GM19035 (cell line): ENCODE data around the gene SNX1.
"Not testable (repeated sequence)": the region's sequence is repeated elsewhere in the genome, so short reads cannot be mapped to it uniquely, and the experiment has no call there.

Source experiments
- ATAC-seq: cut with Tn5 transposase; IDR thresholded peaks from one replicate; pipeline ENCODE4 v1.9.1; 2021; ENCODE audit not compliant: unreplicated experiment

Gene SNX1

DNA sequence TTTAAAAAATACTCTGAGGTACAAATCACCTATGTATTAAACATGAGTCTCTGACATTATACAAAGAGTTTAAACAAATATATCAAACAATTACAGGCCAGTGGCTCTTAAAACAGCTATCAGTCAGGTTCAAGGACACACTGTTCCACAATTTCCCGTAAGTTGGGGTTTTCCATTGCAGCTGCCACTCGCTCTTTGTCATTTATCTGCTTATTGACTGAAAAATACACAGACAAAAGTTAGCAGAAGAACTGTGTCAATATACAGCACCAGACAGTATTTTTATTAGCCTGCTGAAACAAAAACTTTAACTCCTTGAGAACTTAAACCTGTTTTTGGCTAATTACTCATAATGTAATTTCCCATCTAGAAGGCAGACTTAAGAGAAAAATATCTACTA is 23.0 kb upstream of the SNX1 start:
- no peak for ATAC-seq

DNA sequence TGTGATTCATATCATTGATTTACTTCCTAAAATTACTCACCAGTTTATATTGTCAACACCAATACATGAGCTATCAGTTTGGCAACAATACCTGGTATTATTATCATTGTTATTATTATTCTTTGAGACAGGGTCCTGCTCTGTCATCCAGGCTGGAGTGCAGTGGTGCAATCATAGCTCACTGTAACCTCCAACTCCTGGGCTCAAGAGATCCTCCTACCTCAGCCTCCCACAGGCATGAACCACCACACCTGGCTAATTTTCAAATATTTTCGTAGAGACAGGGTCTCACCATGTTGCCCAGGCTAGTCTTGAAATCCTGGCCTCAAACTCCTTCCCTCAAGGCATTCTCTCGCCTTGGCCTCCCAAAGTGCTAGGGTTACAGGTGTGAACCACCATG is 22.3 kb upstream of the SNX1 start:
- not testable (repeated sequence) for ATAC-seq

GRCh38 chr15:64082757-64083156 is 13.0 kb upstream of the SNX1 start:
- no peak for ATAC-seq

DNA sequence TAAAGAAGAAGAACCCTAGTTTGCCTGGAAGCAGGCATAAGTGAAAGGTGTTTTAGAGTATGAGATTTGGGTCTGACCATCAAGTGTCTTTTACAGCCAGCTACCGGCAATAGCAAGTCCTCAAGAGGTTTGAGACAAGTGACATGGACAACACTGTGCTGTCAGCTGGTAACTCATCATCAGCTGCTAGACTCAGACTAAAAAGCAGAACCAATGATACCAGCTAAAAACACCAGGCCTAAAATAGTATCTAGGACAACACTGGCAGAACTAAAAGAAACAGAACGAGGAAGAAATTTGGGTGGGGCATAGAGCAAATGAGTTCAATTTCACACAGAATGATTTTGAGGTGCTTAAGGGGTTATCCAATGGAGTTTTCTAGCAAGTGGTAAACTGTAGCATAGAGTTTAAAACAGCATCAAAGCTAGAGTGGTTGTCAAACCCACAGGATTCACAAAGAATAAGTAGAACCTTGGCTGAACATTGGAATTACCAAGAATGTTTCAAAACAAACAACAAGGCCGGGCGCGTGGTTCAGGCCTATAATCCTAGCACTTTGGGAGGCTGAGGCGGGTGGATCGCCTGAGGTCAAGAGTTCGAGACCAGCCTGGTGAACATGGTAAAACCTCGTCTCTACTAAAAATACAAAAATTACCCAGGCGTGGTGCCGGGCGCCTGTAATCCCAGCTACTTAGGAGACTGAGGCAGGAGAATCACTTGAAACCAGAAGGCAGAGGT is 6.1 kb upstream of the SNX1 start:
- no peak for ATAC-seq

GRCh38 chr15:64090527-64090926 is 5.3 kb upstream of the SNX1 start:
- no peak for ATAC-seq

DNA sequence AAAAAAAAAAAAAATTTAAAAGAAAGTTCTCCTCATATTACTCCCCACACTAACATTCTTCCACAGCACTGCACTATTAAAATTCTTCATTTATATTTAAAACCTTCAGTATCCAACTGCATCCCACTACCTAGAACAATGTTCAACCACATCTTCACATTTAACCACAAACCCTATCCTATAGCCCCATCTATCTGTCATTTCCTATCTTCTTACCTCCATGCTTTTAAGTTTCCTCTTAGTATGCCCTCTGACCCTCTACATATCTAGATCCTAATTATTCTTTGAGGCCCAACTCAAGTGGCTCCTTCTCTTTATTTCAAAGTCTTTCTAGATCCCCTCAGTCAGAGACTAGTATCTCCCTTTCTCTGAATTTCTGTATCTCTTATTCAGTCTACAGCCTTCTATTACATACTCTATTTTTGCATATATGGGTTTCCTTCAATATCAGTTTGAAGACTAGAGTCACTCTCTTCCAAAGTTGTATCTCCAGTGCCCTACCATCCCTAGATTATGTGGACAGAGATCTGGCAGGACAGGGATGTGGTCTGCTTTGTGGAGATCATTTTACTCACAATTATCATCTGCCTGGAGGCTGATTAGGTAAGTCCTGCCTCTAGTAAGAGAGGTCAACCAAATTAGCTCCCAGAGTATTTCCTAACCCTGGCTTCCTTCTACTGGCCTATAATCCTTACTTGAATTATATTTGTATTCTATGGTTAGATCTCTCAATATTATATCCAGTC is 3.5 kb upstream of the SNX1 start:
- ATAC-seq: no peak

- ATAC-seq: peak; percentile 2
Measured at GRCh38 chr15:64092864-64093626, 2.7 kb upstream of the SNX1 start.

DNA sequence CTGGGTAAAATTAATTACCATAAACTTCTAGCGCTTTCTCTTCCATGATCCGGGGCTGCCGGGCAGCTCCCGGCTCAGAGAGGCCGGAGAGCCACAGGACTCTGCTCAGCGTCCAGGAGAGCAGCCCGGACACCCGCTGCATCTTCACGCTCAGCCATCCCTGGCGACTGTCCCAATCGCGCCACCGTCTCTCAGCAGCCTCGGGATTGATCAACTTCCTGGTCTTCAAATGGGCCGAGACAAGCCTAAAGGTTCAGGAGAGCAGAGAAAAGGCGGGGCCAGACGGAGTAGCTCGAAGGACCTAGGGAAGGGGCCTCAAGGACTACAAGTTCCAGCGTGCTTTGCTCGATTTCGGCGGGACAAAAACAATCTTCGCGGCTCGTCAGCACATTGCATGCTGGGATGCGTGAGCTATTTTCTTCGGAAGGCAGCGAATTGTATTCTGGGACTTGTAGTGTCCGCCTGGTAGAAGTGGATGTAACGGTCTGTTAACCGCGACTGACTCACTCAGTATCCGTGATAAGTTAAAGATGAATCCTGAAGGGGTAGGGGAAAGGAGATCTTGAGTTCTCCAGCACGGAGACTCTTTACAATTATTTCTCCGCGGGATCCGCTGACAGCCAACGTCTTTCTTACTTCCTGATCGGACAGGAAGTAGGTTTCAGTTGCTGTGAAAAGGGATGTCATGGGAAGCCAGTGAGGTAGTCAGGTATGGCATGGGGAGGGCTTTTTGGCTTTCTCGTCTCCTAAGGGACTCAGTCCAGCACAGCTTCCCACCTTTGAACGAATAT is 2.0 kb upstream of the SNX1 start, which contains the start of gene CIAO2A:
Gene CIAO2A, minus strand, starts transcription at position 212 of the 791 bp plus-strand sequence. Its CDS starts 70 bp downstream, at position 142.
- ATAC-seq: peak; percentile 75

- ATAC-seq: no peak
Measured at GRCh38 chr15:64095431-64095794, 369 bp upstream of the SNX1 start.

DNA sequence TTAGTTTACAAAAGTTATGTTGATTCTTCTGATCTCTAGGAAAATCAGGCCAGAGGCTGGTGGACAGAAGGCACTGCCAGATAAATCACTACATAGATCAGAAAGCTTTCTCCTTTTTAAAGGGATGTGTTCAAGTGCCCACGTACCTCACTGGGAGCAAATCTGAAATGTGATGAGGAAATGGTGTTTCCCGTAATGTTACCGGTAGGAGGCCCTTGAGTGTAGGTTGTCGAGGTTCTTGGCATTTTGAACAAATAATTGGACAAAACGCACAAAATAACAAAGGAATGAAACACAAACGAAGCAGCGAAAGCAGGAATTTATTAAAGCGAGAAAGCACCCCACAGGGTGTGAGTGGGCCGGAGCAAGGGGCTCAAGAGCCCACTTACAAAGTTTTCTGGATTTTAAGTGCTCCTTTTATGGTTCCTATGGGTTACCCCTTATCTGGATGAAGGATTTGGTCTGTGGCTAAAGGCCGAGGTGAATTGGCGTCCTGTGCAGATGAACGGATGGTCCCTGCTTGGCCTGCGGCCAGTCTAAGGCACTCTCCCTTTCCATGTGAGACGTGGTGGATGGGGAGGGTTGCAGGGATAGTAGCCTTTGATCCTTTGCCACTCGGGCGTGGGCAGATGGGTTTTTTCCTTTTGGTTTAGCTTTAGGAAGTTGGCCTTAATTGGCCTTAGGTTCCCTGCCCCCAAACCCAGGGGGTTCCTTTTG is 1.0 kb downstream of the SNX1 start:
- no peak for ATAC-seq

DNA sequence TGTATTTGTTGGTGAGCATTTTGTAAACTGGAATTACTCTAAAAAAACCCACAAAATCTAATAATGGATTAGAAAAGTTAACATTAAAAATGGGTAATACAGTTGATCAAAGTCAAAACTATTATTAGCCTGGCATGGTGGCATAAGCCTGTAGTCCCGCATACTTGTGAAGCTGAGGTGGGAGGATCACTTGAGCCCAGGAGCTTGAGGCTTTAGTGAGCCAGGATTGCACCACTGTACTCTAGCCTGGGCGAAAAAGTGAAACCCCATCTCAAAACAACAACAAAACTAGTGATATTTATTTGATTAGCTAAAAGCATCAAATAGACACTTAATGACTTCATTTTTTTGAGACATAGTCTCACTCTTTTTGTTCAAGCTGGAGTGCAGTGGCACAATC is 3.6 kb downstream of the SNX1 start:
- ATAC-seq: no peak

DNA sequence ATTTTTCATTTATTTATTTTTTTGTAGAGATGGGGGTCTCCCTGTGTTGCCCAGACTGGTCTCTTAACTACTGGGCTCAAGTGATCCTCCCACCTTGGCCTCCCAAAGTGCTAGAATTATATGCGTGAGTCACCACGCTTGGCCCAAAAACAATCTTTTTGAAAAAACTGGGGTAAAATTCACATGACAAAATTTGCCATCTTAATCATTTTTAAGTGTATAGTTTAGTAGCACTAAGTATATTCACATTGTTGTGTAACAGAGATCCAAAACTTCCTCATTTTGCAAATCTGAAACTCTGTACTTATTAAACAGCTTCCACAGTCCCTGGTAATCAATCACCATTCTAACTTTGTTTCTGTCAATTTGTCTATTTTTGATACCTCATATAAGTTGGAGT is 5.2 kb downstream of the SNX1 start:
- no peak for ATAC-seq

GRCh38 chr15:64102497-64102896 is 6.7 kb downstream of the SNX1 start:
- ATAC-seq: no peak

DNA sequence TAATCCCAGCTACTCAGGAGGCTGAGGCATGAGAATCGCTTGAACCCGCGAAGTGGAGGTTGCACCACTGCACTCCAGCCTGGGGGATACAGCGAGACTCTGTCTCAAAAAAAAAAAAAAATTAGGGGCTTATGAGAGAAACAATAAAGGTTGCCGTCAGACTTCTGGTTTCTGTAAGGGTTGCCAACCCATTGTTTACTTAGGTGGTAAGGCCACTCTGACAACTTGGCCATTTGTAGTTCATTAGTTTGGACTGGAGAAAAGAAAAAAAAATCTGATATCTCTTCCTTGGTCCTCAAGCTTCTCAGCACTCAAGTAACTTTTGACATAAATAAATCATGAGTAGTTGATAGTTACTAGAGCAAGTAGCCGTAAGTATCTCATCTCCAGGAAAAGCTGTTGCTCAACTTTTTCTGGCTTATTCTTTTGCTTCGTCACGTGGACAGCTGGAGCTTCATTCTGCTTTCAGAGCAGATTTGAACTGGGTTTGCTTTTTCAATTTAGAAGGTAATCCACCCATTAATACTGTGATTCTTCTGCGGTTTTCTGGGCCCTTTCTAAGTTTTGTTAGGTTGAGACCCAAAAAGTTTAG is 9.4 kb downstream of the SNX1 start:
- no peak for ATAC-seq

GRCh38 chr15:64107337-64107736 is 11.6 kb downstream of the SNX1 start:
- no peak for ATAC-seq

DNA sequence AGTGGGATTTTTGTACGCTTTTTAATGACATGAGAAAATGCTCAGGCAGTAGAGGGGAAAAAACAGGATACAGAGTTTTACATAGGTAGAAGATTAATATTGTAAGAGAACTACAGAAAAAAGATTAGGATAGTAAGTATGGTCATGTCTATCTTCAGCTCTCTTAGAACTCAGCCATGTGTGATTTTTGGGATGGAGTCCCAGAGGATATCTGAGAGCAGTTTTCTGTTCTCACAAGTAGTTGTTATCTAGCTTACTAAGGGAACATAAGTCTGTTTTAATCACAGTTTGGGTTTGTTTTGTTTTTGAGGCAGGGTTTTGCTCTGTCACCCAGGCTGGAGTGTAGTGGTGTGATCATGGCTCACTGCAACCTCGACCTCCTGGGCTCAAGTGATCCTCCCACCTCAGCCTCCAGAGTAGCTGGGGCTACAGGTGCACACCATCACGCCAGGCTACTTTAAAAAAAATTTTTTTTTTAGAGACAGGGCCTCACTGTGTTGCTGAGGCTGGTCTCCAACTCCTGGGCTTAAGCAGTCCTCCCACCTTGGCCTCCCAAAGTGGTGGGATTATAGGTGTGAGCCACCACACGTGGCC is 14.4 kb downstream of the SNX1 start:
- ATAC-seq: not testable (repeated sequence)

- no peak for ATAC-seq
Measured at GRCh38 chr15:64110950-64111678, 15.3 kb downstream of the SNX1 start.

- ATAC-seq: no peak
Measured at GRCh38 chr15:64111679-64112050, 15.9 kb downstream of the SNX1 start.
